ENCODE measurements around the gene MRC2.

GRCh38 chr17:62675701-62676100 lies 48.2 kb downstream of the MRC2 start:
- TF ChIP-seq, protein P1, sequence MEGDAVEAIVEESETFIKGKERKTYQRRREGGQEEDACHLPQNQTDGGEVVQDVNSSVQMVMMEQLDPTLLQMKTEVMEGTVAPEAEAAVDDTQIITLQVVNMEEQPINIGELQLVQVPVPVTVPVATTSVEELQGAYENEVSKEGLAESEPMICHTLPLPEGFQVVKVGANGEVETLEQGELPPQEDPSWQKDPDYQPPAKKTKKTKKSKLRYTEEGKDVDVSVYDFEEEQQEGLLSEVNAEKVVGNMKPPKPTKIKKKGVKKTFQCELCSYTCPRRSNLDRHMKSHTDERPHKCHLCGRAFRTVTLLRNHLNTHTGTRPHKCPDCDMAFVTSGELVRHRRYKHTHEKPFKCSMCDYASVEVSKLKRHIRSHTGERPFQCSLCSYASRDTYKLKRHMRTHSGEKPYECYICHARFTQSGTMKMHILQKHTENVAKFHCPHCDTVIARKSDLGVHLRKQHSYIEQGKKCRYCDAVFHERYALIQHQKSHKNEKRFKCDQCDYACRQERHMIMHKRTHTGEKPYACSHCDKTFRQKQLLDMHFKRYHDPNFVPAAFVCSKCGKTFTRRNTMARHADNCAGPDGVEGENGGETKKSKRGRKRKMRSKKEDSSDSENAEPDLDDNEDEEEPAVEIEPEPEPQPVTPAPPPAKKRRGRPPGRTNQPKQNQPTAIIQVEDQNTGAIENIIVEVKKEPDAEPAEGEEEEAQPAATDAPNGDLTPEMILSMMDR (IDR thresholded peaks at IDR 0.05) = no peak
- TF ChIP-seq POLR2A (IDR thresholded peaks at IDR 0.05) = no peak
